GM06990 (cell line): ENCODE measurements around the gene BLTP2.

ENCODE experiments used
- DNase-seq: peaks from one replicate; pipeline ENCODE4 v3.0.0-alpha.2; 2011; ENCODE audit not compliant: insufficient read length; ENCODE audit errors: extremely low read depth
- H3K27me3 ChIP-seq: replicated peaks from 2 replicates; pipeline ENCODE4 v1.6.0; 2011; ENCODE audit warnings: low read length; ENCODE audit not compliant: control insufficient read depth, insufficient read depth
- H3K36me3 ChIP-seq: 2 replicates; pipeline ENCODE4 v1.5.1; 2011; ENCODE audit warnings: low read length; ENCODE audit not compliant: control insufficient read depth, insufficient read depth
- H3K4me3 ChIP-seq: replicated peaks from 2 replicates; pipeline ENCODE4 v1.5.1; 2011; ENCODE audit warnings: low read depth, mild to moderate bottlenecking, control low read depth, low read length
- CTCF ChIP-seq: IDR thresholded peaks from 2 replicates; pipeline ENCODE4 v1.5.1; 2011; ENCODE audit warnings: low read length, control low read depth, mild to moderate bottlenecking, inconsistent platforms; ENCODE audit not compliant: insufficient read depth, poor library complexity, severe bottlenecking

BLTP2 gene

DNA sequence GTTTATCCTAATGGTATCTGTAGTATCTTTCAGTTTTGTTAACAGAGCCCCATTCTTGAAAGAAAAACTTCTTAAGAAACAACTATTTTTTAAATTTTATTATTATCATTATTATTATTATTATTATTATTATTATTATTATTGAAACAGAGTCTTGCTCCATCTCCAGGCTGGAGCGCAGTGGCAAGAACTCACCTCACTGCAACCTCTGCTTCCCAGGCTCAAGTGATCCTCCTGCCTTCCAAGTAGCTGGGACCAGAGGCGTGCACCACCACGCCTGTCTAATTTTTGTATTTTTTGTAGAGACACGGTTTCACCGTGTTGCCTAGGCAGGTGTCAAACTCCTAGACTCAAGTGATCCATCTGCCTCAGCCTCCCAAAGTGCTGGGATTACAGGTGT lies 40.4 kb upstream of the BLTP2 start:
- H3K4me3 ChIP-seq: no peak overlapping the region
- no peak for TF ChIP-seq CTCF
- no peaks in the 10 kb centered on the region for H3K27me3 ChIP-seq
- H3K36me3 ChIP-seq: peaks cover 68% of the 10 kb centered on the region
- no peak for DNase-seq

DNA sequence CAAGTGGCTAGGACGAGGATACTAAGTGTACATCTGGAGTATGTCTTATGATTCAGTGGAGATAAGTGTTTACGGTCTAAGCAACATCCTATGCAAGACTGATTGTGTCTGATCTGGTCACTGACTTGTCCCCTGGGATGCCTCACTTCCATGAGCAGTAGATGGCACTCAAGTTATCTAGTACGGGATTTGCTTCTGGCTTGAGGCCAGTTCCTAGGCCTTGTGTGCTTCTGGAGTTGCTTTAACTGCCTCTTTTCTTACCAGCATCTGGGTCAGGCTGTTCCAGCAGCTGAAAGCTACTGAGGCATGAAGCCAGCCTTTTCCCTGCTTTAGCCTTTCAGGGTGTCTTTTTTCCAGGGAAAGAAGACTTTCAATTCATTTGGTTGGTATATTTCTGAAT lies 40.0 kb upstream of the BLTP2 start:
- peaks cover 65% of the 10 kb centered on the region for H3K36me3 ChIP-seq
- no peak for TF ChIP-seq CTCF
- no peak overlapping the region for H3K4me3 ChIP-seq
- H3K27me3 ChIP-seq: no peaks in the 10 kb centered on the region
- DNase-seq: no peak

DNA sequence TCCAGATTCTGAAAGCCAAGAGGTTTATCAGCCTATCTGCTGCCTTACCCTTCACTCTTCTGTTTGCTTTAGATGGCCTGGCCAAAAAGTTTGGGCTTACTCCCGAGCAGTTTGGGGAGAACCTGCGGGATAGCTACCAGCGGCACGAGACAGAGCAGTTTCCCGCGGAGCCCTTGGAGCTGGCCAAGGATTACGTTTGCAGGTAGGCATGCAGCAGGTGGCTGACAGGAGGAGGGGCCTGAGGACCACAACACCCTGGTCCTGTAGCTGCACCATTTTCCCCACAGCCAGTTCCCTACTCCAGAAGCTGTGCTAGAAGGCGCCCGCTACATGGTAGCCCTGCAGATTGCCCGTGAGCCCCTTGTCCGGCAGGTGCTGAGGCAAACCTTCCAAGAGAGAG lies 37.7 kb upstream of the BLTP2 start:
- TF ChIP-seq CTCF: no peak

DNA sequence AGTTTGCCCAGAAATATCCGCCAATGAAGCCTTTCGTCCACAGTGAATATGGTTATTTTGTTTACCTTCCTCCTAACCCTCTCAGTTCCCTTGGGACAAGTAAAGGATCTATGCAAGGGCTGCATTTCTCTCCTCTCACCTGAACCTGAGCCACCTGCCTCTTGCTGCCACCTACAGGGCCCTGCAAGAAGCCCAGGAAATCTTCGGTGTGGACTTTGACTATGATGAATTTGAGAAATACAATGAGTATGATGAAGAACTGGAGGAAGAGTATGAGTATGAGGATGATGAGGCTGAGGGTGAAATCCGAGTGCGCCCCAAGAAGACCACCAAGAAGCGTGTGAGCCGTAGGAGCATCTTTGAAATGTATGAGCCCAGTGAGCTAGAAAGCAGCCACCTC lies 31.0 kb upstream of the BLTP2 start:
- no peak for DNase-seq
- Histone ChIP-seq H3K36me3 (peaks cover 47% of the 10 kb centered on the region), H3K27me3 (no peaks in the 10 kb centered on the region), H3K4me3 (no peak overlapping the region)
- TF ChIP-seq CTCF: peak; percentile 42

More for the DNA sequence above, 37.7 kb upstream of the BLTP2 start:
- Histone ChIP-seq H3K27me3 (no peaks in the 10 kb centered on the region), H3K4me3 (no peak overlapping the region), H3K36me3 (peaks cover 60% of the 10 kb centered on the region)
- no peak for DNase-seq

DNA sequence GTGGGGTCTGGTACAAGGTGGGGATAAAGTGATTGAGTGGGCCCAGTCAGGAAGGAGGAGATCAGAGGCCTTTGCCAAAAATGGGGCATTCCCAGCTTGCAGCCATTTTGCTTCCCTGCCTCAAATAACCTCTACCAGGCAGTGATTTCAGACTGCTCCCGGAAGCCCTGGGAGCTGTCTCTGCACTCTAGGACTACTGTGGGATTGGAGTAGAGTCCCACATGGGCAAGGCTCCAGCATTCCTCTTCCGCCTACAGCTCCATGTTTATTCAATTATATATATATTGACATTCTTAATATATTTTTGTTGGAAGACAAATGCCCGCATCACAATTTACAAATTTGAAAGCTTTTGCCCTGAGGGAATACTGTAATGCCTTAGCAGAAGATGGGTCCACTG lies 30.5 kb upstream of the BLTP2 start:
- Histone ChIP-seq H3K36me3 (peaks cover 49% of the 10 kb centered on the region), H3K27me3 (no peaks in the 10 kb centered on the region), H3K4me3 (no peak overlapping the region)
- no peak for DNase-seq
- no peak for TF ChIP-seq CTCF

DNA sequence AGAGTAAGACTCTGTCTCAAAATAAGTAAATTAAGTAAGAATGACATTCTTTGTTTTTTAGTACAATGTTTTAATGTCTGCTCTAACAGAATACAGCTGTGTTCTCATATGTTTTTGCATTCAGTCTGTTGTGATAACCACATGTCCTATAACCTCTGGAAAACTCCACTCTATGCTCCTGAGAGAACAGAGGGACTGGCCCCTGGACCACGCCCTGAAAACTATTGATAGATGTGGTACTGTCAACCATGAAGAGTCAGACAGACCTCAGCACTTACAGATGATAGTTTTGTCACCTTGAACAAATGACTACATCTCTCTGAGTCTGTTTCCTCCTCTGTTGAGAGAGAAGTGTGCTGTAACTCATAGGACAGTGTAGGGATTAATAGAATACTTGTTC lies 25.0 kb upstream of the BLTP2 start:
- DNase-seq: no peak
- no peak for TF ChIP-seq CTCF
- Histone ChIP-seq H3K36me3 (peaks cover 25% of the 10 kb centered on the region), H3K27me3 (no peaks in the 10 kb centered on the region), H3K4me3 (no peak overlapping the region)
